ENCODE measurements around the gene ZFP36L1.

Gene ZFP36L1

DNA sequence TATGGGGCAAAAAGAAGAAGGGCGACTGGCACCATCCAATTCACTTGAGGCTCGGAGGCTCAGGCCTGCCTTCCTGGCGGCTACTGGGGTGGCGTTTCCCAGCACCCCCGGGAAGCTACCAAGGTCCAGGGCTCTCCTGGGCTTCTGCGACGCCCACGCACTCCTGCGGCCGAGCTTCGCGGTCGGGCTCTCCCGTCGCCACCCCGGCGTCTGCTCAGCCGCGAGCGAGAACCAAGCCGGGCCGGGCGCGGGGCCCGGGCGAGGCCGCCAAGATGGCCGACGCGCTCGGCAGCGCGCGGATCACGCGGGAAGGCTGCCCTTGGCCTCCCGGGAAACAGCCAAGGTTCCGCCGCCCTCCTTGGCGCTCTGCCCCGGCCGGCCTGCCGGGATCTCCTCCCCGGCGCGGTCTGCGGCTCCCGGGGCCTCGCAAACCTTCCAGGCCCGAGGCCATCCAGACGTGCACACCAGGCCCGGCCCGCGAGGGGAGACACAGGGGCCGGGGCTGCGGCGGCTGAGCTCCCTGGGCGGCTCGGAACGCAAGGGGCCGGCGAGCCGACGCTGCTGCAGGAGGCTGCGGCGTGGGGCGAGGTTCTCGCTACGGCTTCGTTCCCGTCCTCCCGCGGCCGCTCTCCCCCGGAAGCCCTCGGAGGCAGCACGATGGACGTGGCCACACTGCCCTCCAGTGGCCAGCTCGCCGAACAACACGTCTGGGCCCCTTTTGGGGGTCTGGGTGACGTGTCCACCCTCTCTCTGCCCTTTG lies 23.5 kb upstream of the ZFP36L1 start:
- peak; percentile 80 for DNase-seq (ENCODE audit: low read depth)

GRCh38 chr14:68815298-68816182 lies 22.7 kb upstream of the ZFP36L1 start:
- no peak for DNase-seq (ENCODE audit: low read depth)

DNA sequence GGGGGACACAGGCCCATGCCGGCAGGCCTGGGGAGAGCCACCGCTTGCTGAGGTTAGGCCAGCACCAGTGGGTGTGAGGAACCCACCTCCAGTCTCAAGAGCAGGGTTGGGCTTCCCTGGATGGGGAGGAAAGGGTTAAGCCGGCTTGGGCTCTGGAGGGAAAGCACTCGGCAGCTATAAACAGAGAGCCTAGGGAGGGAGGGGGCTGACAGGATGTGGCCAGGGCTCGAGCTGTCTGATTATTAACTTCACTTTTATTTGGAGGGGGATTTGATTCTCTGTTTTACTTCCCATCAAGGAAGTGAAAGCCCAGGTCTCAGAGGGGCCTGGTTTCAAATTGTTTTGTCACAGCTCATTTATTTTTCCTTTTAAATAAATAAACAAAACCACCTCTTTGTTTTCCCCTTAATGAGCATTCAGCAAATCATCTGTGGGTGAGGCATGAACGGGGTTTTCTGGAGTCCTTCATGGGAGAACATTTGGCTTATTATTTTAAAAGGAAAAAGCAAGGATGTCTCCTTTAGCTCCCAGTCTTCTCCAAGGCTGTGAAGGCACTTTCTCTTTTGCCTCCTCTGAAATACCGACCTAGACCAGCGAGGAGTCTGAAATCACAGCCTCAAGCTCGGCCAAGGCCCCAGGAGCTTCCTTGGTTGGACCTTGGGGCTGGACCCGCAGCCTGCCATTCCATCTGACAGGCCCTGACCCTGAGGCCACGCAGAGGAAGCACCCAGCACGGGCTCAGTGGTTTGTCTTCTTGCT lies 21.9 kb upstream of the ZFP36L1 start:
- DNase-seq (ENCODE audit: low read depth), result no peak

DNA sequence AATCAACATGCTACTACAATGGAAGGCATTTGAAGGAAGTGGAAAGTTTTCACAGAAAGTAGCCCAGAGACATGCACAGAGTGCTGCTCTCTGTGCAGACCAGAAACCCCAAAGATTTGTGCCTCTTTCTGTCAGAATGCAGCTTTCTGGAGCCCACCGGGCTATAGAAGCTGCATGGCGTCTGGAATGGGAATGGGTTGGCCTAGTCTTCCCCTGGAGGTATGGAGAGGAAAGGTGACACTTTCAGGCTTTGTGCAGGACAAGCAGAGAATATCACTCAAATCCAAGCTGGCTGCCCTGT lies 21.3 kb upstream of the ZFP36L1 start:
- DNase-seq (ENCODE audit: low read depth), result no peak

DNA sequence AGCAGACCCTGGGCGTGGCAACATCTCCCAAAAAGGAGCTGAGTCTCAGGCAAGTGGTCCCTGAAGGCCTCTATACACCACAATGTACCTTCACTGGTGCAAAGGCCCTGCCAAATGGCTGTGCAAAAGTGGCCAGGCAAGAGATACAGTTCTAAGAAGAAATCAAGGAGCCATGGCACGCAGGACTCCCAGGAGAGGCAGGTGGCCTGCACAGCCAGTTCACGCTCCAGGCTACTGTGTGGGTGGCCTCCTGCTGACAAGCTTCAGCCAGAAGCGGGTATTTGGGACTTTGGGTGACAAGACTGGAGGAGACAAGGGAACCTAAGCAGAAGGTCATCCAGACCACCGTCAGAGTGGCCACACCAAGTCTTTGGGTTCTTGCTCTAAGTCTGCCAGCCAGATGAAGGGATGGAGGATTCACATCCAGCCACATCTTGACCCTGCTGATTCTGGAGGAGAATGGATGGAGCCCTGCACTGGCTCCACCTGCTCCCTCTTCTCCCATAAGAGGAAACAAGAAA lies 20.5 kb upstream of the ZFP36L1 start:
- DNase-seq (ENCODE audit: low read depth), result no peak

GRCh38 chr14:68811171-68811570 lies 18.3 kb upstream of the ZFP36L1 start:
- no peak for DNase-seq (ENCODE audit: low read depth)

- no peak for DNase-seq (ENCODE audit: low read depth)
These were observed 17.6 kb upstream of the ZFP36L1 start for GRCh38 chr14:68810173-68811153.

GRCh38 chr14:68809524-68809923 lies 16.7 kb upstream of the ZFP36L1 start:
- DNase-seq (ENCODE audit: low read depth), result no peak

DNA sequence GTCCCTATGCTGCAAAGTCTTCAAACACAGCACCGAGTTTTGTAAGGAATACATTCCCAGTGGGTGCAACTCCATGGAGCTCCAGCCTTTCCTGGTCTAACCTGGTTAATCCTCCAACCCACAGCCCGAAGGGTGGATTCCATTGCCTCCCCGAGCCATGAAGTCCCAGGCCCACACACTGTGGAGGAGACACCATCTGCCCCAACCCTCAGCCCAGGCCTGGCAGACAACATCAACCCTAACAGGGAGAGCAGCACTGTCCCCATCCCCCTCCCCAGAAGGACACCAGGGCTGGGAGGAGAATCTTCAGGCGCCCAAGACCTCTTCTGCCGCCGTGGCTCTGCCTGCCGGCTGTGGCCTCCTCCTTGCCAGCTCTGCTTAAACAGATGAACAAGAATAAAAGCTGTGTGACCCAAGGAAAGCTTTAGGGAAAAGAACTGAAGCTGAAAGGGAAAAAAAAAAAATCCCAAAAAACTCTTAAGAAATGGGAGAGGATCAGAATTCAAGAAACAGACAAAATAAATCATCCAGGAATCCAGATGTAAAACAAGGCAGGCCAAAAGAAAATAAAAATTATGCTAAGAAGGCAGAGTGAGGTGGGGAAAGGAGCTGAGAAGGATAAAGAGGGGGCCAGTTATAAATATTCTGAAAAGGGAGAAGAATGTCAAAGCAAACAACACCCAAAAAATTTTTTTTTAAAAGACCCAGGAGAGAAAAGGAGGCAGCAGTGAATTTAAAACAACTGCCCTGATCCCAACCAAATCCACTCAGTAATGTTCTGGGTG lies 16.0 kb upstream of the ZFP36L1 start:
- DNase-seq (ENCODE audit: low read depth), result no peak

DNA sequence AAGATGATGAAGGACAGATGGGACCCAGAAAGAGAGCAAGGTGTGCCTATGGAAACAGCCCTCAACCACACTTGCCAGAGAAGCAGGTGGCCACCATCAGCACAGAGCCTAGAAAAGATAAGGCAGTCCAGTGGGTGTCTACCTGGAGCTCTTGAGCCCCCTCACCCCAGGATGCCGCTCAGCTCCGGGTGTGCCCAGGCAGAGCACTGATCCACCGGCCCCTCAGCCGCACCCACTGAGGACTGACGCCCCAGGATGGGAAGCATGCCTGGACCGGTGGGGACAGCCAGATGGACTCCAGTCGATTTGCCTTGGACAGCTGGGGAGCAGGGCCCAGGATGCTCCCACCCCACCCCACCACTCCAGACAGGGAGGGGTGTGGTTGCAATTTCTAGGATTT lies 15.1 kb upstream of the ZFP36L1 start:
- no peak for DNase-seq (ENCODE audit: low read depth)

DNA sequence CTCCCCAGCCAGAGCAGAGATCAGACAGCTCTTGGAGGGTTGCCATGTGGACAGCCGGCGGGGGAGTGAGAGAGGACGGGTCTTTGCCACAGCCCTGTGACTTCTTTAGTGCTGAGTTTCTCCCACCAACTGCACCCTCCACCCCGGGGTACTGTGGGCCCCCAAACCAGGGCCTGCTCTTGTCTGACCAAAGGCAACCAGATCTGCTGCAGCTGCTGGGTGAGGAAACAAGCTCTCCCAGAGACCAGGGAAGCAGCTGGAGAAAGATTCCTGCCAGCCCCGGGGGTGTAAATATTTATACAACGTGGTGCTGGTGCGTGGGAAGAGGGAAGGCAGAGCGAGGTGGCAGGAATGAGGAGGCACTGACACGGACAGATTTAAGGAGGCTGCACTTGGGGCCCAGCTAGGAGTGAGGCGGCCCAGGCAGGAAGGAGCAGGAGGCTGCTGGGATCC lies 14.3 kb upstream of the ZFP36L1 start:
- DNase-seq (ENCODE audit: low read depth), result no peak

DNA sequence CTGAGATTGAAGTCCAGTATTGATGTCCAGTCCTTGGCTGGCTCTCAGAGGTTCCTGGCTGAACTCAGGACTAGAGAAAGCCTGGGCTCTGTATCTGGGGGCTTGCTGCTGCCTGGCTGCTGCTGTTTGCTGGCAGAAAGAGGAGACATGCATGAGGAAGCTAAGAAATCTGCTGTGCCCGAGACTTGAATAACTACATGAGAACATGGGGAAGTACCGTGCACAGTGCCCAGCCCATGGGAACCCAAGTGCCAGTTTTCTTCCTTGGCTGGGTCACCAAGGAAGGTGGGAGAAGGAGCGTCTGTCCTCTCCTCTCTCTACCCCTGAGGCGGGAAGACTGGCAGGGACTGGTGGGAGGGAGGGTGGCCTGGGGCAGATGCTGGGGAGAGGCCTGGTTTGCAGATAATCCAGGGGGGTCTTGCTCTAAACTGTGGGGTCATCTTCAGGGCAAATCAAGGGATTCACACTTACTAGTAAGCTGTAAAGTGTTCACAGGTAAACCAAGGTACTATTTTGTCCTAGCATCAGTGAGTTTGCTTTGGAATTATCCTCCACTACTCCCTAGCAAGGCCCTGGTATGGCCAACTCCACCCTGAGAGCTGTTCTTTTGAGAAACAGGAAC lies 13.8 kb upstream of the ZFP36L1 start:
- DNase-seq (ENCODE audit: low read depth), result no peak

- no peak for DNase-seq (ENCODE audit: low read depth)
These were observed 12.5 kb upstream of the ZFP36L1 start for GRCh38 chr14:68805414-68805813.

- DNase-seq (ENCODE audit: low read depth), result no peak
These were observed 8.8 kb upstream of the ZFP36L1 start for GRCh38 chr14:68801631-68802030.

DNA sequence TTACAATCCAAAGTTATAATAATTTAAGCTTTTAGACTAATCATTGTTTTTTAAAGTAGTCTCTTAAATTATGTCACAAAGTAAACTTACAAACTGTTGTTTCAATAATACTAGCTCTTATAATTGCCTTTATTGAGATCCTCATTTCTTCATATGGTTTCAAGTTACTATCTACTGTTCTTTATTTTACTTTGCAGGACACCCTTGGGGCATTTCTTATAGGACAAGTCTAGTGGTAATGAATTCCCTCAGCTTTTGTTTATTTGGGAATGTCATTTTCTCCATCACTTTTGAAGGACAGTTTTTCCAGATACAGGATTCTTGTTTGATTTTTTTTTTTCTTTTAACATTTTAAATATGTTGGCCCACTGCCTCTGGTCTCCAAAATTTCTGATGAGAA lies 8.1 kb upstream of the ZFP36L1 start:
- no peak for DNase-seq (ENCODE audit: low read depth)

DNA sequence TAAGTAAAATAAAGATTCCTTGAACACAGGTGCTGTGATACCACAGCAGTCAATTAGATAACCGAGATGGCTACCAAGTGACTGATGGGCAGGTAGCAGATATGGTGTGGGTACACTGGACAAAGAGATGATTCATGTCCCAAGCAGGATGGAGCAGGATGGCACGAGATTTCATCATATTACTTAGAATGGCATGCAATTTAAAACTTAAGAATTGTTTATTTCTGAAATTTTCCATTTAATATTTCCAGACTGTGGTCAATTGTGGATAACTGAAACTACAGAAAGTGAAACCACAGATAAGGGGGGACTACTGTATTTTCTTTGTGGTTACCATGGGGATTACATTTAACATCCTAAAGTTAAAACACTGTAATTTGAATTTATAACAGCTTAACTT lies 7.5 kb upstream of the ZFP36L1 start:
- DNase-seq (ENCODE audit: low read depth), result no peak

GRCh38 chr14:68798621-68799020 lies 5.8 kb upstream of the ZFP36L1 start:
- no peak for DNase-seq (ENCODE audit: low read depth)

GRCh38 chr14:68797121-68797670 lies 4.3 kb upstream of the ZFP36L1 start:
- DNase-seq (ENCODE audit: low read depth), result no peak

GRCh38 chr14:68796418-68797101 lies 3.7 kb upstream of the ZFP36L1 start:
- DNase-seq (ENCODE audit: low read depth), result no peak
